Muscle of leg (tissue), 11 donors: ENCODE results near the gene GLIPR1. TPM values are rescaled to one million over a fixed set of nuclear protein-coding genes. Genes with fewer than 3 reads are reported as not detected.
"Not testable (repeated sequence)": the region's sequence is repeated elsewhere in the genome, so short reads cannot be mapped to it uniquely, and the experiment has no call there.

Experiments used
- DNase-seq: peaks from one replicate; pipeline ENCODE4 v3.0.0; 2013
- H3K27ac ChIP-seq: one replicate; pipeline ENCODE4 v1.5.1; 2013; ENCODE audit warnings: mild to moderate bottlenecking, low read length, control low read depth
- H3K27me3 ChIP-seq: one replicate; pipeline ENCODE4 v1.6.1; 2013; ENCODE audit warnings: low read length; ENCODE audit not compliant: control insufficient read depth, insufficient read depth
- H3K36me3 ChIP-seq: one replicate; pipeline ENCODE4 v1.6.1; 2013; ENCODE audit warnings: low read length; ENCODE audit not compliant: control insufficient read depth, insufficient read depth
- H3K4me1 ChIP-seq: one replicate; pipeline ENCODE4 v1.6.1; 2013; ENCODE audit warnings: low read length; ENCODE audit not compliant: control insufficient read depth, insufficient read depth
- H3K4me3 ChIP-seq: one replicate; pipeline ENCODE4 v1.5.1; 2013; ENCODE audit warnings: low read length, control low read depth
- H3K9me3 ChIP-seq: replicated peaks from 2 replicates; pipeline ENCODE4 v1.6.1; 2013; ENCODE audit warnings: low read depth, low read length; ENCODE audit not compliant: control insufficient read depth
- WGBS: methylation state at CpG from one replicate; pipeline ENCODE4 v1.1.5; 2013; ENCODE audit warnings: missing lambda C conversion rate; ENCODE audit not compliant: insufficient coverage; 5-methylcytosine and 5-hydroxymethylcytosine counted together
- polyA plus RNA-seq, 8 donors: library from polyadenylated mRNA; unstranded; fragments of 120-200 nt; gene quantifications; one replicate each; pipeline versions ENCODE4 v1.2.1 to v1.2.3, GENCODE V29; 2013; ENCODE audit warnings: inconsistent platforms in 1 of 8, low replicate concordance in 1 of 8; ENCODE audit not compliant: insufficient read length in 8 of 8, insufficient read depth in 1 of 8
- total RNA-seq: library from RNA; stranded (reverse); fragments of 120-200 nt; gene quantifications from one replicate; pipeline ENCODE4 v1.2.4, GENCODE V29; 2013

Gene GLIPR1
- total and polyA plus RNA-seq, 9 donors, result 8.0 to 21.2 (median 10.0) TPM

GRCh38 chr12:75484450-75484849 lies 3.9 kb downstream of the GLIPR1 start:
- not testable (repeated sequence) for H3K36me3 ChIP-seq, H3K4me1 ChIP-seq, H3K9me3 ChIP-seq, H3K4me3 ChIP-seq, DNase-seq, H3K27ac ChIP-seq, H3K27me3 ChIP-seq
- 92% methylated on average over 1 of the region's 2 CpGs for WGBS

- Histone ChIP-seq H3K36me3 (no peaks in the 10 kb centered on the region), H3K27me3 (no peaks in the 10 kb centered on the region), H3K27ac (no peak overlapping the region), H3K4me3 (no peak overlapping the region), H3K4me1 (no peaks in the 10 kb centered on the region), H3K9me3 (no peaks in the 10 kb centered on the region)
- DNase-seq, result no peak
- 94% methylated on average over 2 of the region's 4 CpGs for WGBS
Observed at GRCh38 chr12:75487308-75487707, 6.8 kb downstream of the GLIPR1 start.

GRCh38 chr12:75488553-75488952 lies 8.0 kb downstream of the GLIPR1 start:
- H3K27me3 ChIP-seq, result no peaks in the 10 kb centered on the region
- no peaks in the 10 kb centered on the region for H3K36me3 ChIP-seq
- H3K9me3 ChIP-seq, result no peaks in the 10 kb centered on the region
- peak; percentile 19 for DNase-seq
- H3K4me3 ChIP-seq, result no peak overlapping the region
- H3K27ac ChIP-seq, result no peak overlapping the region
- no peaks in the 10 kb centered on the region for H3K4me1 ChIP-seq

DNA sequence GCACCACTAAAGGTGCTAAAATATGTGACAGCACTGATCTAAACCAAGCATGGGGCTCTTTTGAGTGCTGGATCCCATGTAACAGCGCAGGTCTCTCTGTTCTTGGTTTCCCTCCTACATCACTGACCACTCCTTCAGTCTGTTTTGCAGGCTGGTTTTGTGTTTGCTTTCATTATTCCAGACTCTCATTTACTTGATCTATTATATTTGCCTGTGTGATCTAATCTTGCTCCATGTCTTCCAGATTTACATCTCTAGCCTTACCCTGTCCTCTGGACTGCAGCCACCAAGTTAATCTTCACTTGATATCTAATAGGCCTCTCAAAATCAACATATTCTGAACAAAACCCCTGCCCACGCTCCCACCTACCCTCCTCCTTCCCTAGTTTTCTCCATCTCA lies 8.6 kb downstream of the GLIPR1 start:
- DNase-seq, result no peak
- H3K36me3 ChIP-seq, result no peaks in the 10 kb centered on the region

GRCh38 chr12:75489613-75490210 lies 9.2 kb downstream of the GLIPR1 start:
- Histone ChIP-seq H3K9me3 (no peaks in the 10 kb centered on the region), H3K27ac (no peak overlapping the region), H3K36me3 (no peaks in the 10 kb centered on the region), H3K4me3 (no peak overlapping the region), H3K4me1 (no peaks in the 10 kb centered on the region), H3K27me3 (no peaks in the 10 kb centered on the region)
- DNase-seq, result no peak
- 68% methylated on average over 7 of the region's 7 CpGs for WGBS

More for the DNA sequence above, 8.6 kb downstream of the GLIPR1 start:
- Histone ChIP-seq H3K9me3 (no peaks in the 10 kb centered on the region), H3K27me3 (no peaks in the 10 kb centered on the region), H3K4me3 (no peak overlapping the region), H3K4me1 (no peaks in the 10 kb centered on the region), H3K27ac (no peak overlapping the region)
- WGBS, result 87% methylated on average over 1 of the region's 2 CpGs

DNA sequence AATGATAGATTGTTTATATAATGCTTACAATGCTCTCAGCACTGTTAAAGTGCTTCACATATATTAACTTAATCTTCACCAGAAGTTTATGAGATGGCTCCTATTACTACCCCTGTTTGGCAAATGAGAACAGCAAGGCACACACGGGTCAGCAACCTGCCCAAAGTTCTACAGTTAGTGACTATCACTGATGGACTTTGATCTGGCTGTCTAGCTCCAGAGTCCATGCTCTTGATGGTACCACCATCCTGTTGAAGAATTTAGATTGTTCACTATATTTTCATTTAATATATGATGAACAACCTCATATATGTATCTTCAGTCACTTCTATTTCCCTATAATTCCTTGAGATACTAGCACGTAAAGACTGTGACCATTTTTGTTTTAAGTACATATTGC lies 10.6 kb downstream of the GLIPR1 start:
- Histone ChIP-seq H3K4me1 (no peaks in the 10 kb centered on the region), H3K27ac (no peak overlapping the region), H3K9me3 (no peaks in the 10 kb centered on the region), H3K27me3 (no peaks in the 10 kb centered on the region), H3K4me3 (no peak overlapping the region), H3K36me3 (no peaks in the 10 kb centered on the region)
- WGBS, result 83% methylated on average over 1 of the region's 2 CpGs
- no peak for DNase-seq

GRCh38 chr12:75503459-75503858 lies 22.9 kb downstream of the GLIPR1 start:
- no peaks in the 10 kb centered on the region for H3K9me3 ChIP-seq
- H3K36me3 ChIP-seq, result peaks cover 11% of the 10 kb centered on the region
- H3K27ac ChIP-seq, result no peak overlapping the region
- H3K4me1 ChIP-seq, result no peaks in the 10 kb centered on the region
- no peak overlapping the region for H3K4me3 ChIP-seq
- 70% methylated on average over 3 of the region's 3 CpGs for WGBS
- no peak for DNase-seq
- no peaks in the 10 kb centered on the region for H3K27me3 ChIP-seq

DNA sequence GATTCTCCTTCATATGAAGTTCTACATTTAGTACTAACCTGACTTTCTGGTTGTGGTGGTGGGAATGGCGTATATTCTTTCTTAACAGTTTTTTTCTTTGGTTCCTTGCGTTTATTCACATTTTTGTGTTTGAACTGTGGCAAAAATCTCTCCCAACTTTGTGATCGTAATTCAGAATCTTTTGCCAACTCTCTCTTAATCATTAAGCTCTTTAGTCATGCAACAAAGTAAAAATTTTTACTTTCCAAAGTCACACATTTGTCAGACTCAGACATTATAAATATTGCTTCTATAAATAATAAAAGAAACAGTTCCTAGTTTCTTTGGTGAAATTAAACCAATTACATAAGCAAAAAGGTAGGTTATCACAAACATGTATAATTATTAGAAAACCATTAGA lies 23.3 kb downstream of the GLIPR1 start:
- H3K9me3 ChIP-seq, result no peaks in the 10 kb centered on the region
- WGBS, result no CpG with 5 or more reads among the region's 3 CpGs
- H3K4me1 ChIP-seq, result no peaks in the 10 kb centered on the region
- no peak for DNase-seq
- peaks cover 11% of the 10 kb centered on the region for H3K36me3 ChIP-seq
- no peak overlapping the region for H3K4me3 ChIP-seq
- H3K27me3 ChIP-seq, result no peaks in the 10 kb centered on the region
- no peak overlapping the region for H3K27ac ChIP-seq

DNA sequence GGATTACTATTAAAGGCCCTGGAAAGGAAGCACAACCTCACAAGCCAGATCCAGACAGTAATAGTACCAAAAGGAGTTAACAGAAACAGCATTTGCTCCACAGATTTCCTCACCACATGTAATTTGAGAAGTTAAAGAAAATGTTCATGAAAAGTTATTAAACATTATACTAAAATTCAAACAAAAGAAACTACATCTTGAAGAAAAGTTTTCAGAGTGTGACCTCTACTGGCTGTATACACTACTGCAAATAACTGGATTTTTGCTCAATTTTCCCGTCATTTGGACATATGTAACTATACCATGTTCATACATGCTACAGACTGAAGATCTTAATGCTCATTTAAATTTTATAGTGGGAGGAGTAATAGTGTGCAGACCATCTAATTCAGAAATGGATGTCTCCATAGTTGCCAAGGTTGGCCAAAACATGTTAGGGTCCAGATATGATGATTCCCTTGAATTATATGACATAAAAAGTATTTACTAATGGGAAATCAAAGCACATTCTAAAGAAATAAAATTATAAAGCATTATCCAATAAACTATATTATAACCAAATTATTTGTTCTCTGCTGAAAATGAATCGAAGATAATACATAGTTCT lies 25.3 kb downstream of the GLIPR1 start:
- WGBS, result no CpG with 5 or more reads among the region's 2 CpGs
- no peak overlapping the region for H3K4me3 ChIP-seq
- H3K4me1 ChIP-seq, result no peaks in the 10 kb centered on the region
- H3K36me3 ChIP-seq, result peaks cover 11% of the 10 kb centered on the region
- DNase-seq, result peak; percentile 33
- H3K27ac ChIP-seq, result no peak overlapping the region
- H3K27me3 ChIP-seq, result no peaks in the 10 kb centered on the region
- no peaks in the 10 kb centered on the region for H3K9me3 ChIP-seq

DNA sequence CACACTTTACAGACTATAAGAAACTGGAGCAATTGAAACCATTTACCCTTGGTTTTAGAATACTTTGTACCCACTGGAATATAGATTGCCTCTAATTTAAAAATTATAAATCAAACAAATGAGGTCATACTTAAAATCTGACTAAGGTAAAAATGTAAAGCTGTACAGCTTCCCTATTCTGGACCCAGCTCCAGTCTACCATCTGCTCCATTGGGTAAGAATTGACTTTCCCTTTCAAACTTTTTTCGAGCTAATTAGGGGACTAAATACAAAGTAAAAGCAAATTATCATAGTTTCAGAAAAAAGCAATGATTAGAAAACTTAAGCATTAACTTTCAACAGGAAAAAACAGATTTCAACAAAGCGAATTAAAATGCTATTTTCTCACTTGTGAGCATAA lies 26.5 kb downstream of the GLIPR1 start:
- no peak overlapping the region for H3K4me3 ChIP-seq
- no peak for DNase-seq
- no peaks in the 10 kb centered on the region for H3K9me3 ChIP-seq
- WGBS, result no CpG with 5 or more reads among the region's 2 CpGs
- no peaks in the 10 kb centered on the region for H3K27me3 ChIP-seq
- H3K4me1 ChIP-seq, result no peaks in the 10 kb centered on the region
- H3K36me3 ChIP-seq, result peaks cover 7% of the 10 kb centered on the region
- H3K27ac ChIP-seq, result no peak overlapping the region

GRCh38 chr12:75508159-75508558 lies 27.6 kb downstream of the GLIPR1 start:
- H3K27ac ChIP-seq, result no peak overlapping the region
- H3K4me1 ChIP-seq, result no peaks in the 10 kb centered on the region
- H3K27me3 ChIP-seq, result no peaks in the 10 kb centered on the region
- peak; percentile 20 for DNase-seq
- H3K36me3 ChIP-seq, result peaks cover 2% of the 10 kb centered on the region
- WGBS, result no CpG with 5 or more reads among the region's 2 CpGs
- H3K4me3 ChIP-seq, result no peak overlapping the region
- no peaks in the 10 kb centered on the region for H3K9me3 ChIP-seq
